Fibroblast of lung (primary cell): ENCODE results near the gene PDE1A. TPM values are rescaled to one million over a fixed set of nuclear protein-coding genes. Genes with fewer than 3 reads are reported as not detected.

Experiments
- DNase-seq, 2 donors: peaks; one replicate each; pipeline versions ENCODE4 v3.0.0 to v3.0.0-alpha.2; 2010; ENCODE audit warnings: low read depth in 2 of 2
- H2AFZ ChIP-seq: 2 replicates; pipeline ENCODE4 v1.5.1; 2012; ENCODE audit warnings: low read length, control low read depth, inconsistent platforms
- H3K27ac ChIP-seq: 2 replicates; pipeline ENCODE4 v1.5.1; 2011; ENCODE audit warnings: low read length, control low read depth; ENCODE audit not compliant: insufficient read depth
- H3K27me3 ChIP-seq: 2 replicates; pipeline ENCODE4 v1.5.1; 2011; ENCODE audit warnings: mild to moderate bottlenecking, low read length; ENCODE audit not compliant: control insufficient read depth, insufficient read depth
- H3K36me3 ChIP-seq: 2 replicates; pipeline ENCODE4 v1.5.1; 2011; ENCODE audit warnings: low read length; ENCODE audit not compliant: control insufficient read depth, insufficient read depth
- H3K4me1 ChIP-seq: 2 replicates; pipeline ENCODE4 v1.5.1; 2011; ENCODE audit warnings: low read length; ENCODE audit not compliant: control insufficient read depth, insufficient read depth; ENCODE audit errors: extremely low read depth
- H3K4me2 ChIP-seq: 2 replicates; pipeline ENCODE4 v1.5.1; 2011; ENCODE audit warnings: low read length, control low read depth; ENCODE audit not compliant: insufficient read depth; ENCODE audit errors: extremely low read depth
- H3K4me3 ChIP-seq, 4 experiments: fragments of 200-600 bp in 1 of 4; sonication (generic) in 1 of 4; replicated peaks in 1 of 4; 2 replicates each; pipeline ENCODE4 v1.5.1; 2011 to 2016; ENCODE audit warnings: low read length in 4 of 4, low read depth in 3 of 4, mild to moderate bottlenecking in 3 of 4, control low read depth in 2 of 4, inconsistent platforms in 1 of 4, mixed read lengths in 1 of 4; ENCODE audit not compliant: insufficient read depth in 1 of 4; ENCODE audit errors: control extremely low read depth in 1 of 4
- H3K79me2 ChIP-seq: 2 replicates; pipeline ENCODE4 v1.5.1; 2012; ENCODE audit warnings: mild to moderate bottlenecking, low read length, inconsistent platforms; ENCODE audit not compliant: control insufficient read depth, insufficient read depth
- H3K9ac ChIP-seq: 2 replicates; pipeline ENCODE4 v1.5.1; 2011; ENCODE audit warnings: mild to moderate bottlenecking, low read length, control low read depth; ENCODE audit not compliant: insufficient read depth
- H3K9me3 ChIP-seq: 2 replicates; pipeline ENCODE4 v1.5.1; 2012; ENCODE audit warnings: low read depth, low read length; ENCODE audit not compliant: control insufficient read depth, insufficient read depth
- H4K20me1 ChIP-seq: 2 replicates; pipeline ENCODE4 v1.5.1; 2011; ENCODE audit warnings: low read length; ENCODE audit not compliant: control insufficient read depth, insufficient read depth; ENCODE audit errors: extremely low read depth
- EZH2 ChIP-seq: IDR thresholded peaks from 2 replicates; pipeline ENCODE4 v1.5.1; 2012; ENCODE audit warnings: low read length, control low read depth, mild to moderate bottlenecking; ENCODE audit errors: missing control alignments
- polyA plus RNA-seq, 2 donors: library from polyadenylated mRNA; depleted of rRNA in 1 of 2; stranded (reverse) in 1 of 2; unstranded in 1 of 2; fragments of >200 nt; gene quantifications; 2 replicates each; pipeline ENCODE4 v1.2.1, GENCODE V29; 2011 to 2012; ENCODE audit warnings: missing spikeins in 1 of 2
- total RNA-seq: library from RNA; depleted of rRNA; stranded (reverse); fragments of >200 nt; gene quantifications from 2 replicates; pipeline ENCODE4 v1.2.1, GENCODE V29; 2014
- TF ChIP-seq, protein P1 (sequence below), 2 donors: IDR thresholded peaks in 1 of 2; conservative IDR thresholded peaks in 1 of 2; 1 replicate in 1 of 2; 2 replicates in 1 of 2; pipeline ENCODE4 v1.5.1; 2011 to 2012; ENCODE audit warnings: low read length in 2 of 2, control low read depth in 1 of 2, inconsistent platforms in 1 of 2, low read depth in 1 of 2, mild to moderate bottlenecking in 1 of 2

PDE1A gene
- total and polyA plus RNA-seq, 2 donors (not counting 1 experiment from before 2014, with no cell fraction given), result 4.0 to 7.1 TPM

DNA sequence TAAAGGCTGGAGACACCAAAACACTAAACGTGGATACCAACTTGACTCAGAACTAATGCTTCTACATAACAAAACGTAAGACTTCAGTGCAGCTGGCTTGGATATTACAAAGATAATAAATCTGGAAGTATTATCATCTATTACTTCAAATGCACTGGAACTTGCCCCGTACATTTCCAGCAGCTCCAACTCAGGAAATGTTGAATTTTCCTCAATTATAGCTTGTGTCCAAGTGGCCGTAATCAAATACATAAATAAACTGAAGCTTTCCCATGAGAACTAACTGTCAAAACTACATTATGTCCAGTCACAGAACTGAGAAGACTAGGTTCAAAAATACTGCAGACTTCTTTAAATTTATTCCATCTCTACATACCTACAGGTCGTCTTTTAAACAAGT, 6.2 kb downstream of the PDE1A start:
- H3K4me3 ChIP-seq, result no peak overlapping the region
- H3K27ac ChIP-seq, result no peak overlapping the region
- H3K4me1 ChIP-seq, result no peaks in the 10 kb centered on the region
- TF ChIP-seq, protein P1, sequence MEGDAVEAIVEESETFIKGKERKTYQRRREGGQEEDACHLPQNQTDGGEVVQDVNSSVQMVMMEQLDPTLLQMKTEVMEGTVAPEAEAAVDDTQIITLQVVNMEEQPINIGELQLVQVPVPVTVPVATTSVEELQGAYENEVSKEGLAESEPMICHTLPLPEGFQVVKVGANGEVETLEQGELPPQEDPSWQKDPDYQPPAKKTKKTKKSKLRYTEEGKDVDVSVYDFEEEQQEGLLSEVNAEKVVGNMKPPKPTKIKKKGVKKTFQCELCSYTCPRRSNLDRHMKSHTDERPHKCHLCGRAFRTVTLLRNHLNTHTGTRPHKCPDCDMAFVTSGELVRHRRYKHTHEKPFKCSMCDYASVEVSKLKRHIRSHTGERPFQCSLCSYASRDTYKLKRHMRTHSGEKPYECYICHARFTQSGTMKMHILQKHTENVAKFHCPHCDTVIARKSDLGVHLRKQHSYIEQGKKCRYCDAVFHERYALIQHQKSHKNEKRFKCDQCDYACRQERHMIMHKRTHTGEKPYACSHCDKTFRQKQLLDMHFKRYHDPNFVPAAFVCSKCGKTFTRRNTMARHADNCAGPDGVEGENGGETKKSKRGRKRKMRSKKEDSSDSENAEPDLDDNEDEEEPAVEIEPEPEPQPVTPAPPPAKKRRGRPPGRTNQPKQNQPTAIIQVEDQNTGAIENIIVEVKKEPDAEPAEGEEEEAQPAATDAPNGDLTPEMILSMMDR (conservative IDR thresholded peaks at IDR 0.05 in 1 of 2, IDR thresholded peaks at IDR 0.05 in 1 of 2; ENCODE audit: low read depth in 1 of 2, low read length in 2 of 2), result no peak
- no peak for TF ChIP-seq EZH2
- no peaks in the 10 kb centered on the region for H3K79me2 ChIP-seq
- H3K27me3 ChIP-seq, result no peaks in the 10 kb centered on the region
- no peaks in the 10 kb centered on the region for H3K9me3 ChIP-seq
- DNase-seq, result no peak
- H4K20me1 ChIP-seq, result no peaks in the 10 kb centered on the region
- H3K9ac ChIP-seq, result no peak overlapping the region
- no peaks in the 10 kb centered on the region for H3K36me3 ChIP-seq
- H2AFZ ChIP-seq, result no peak overlapping the region
- no peak overlapping the region for H3K4me2 ChIP-seq

DNA sequence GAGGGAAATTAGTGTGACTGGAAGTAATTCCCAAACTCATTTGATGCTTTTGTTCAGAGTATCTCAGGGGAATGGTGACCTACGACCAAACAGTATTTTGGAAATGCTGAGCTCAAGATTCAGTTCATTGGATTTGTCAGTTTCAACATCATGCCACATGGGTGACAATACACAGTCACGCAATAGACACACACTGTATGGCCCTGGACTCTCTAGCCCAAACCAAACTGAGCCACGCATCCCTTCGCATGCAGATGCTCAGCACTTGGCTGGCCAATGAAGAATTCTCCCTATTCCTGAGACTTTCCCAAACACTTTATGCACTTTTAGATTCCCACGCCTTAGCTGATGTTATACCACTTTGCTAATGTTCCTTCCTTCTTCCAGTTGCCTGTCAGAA, 10.0 kb downstream of the PDE1A start:
- no peak overlapping the region for H2AFZ ChIP-seq
- DNase-seq, result no peak
- no peak overlapping the region for H3K4me2 ChIP-seq
- H4K20me1 ChIP-seq, result no peaks in the 10 kb centered on the region
- H3K27ac ChIP-seq, result no peak overlapping the region
- no peaks in the 10 kb centered on the region for H3K4me1 ChIP-seq
- H3K9ac ChIP-seq, result no peak overlapping the region
- H3K4me3 ChIP-seq, result no peak overlapping the region
- no peaks in the 10 kb centered on the region for H3K27me3 ChIP-seq
- H3K36me3 ChIP-seq, result no peaks in the 10 kb centered on the region
- no peaks in the 10 kb centered on the region for H3K9me3 ChIP-seq
- TF ChIP-seq, protein P1 (conservative IDR thresholded peaks at IDR 0.05 in 1 of 2, IDR thresholded peaks at IDR 0.05 in 1 of 2; ENCODE audit: low read depth in 1 of 2, low read length in 2 of 2), result no peak
- TF ChIP-seq EZH2, result no peak
- no peaks in the 10 kb centered on the region for H3K79me2 ChIP-seq

DNA sequence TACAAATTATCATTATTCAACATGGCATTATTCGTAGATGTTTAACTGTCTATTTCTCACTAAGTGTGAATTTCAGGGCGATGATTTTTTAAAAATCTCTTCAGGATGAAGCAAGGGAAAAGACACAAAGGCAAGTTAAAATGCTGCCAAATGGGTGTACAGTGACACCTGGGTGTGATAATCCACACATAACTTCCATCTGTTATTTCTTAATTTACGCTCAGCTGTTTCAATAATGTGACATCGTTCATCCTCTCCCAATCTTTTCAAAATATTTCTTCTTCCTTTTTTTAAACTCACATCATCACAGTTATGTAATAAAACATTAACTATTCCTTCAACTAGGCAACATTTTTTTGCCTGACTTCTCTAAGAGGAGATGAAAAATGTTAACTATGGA, 10.6 kb downstream of the PDE1A start:
- Histone ChIP-seq H4K20me1 (no peaks in the 10 kb centered on the region), H3K27me3 (no peaks in the 10 kb centered on the region), H3K4me1 (no peaks in the 10 kb centered on the region), H3K36me3 (no peaks in the 10 kb centered on the region), H2AFZ (no peak overlapping the region), H3K27ac (no peak overlapping the region), H3K9me3 (no peaks in the 10 kb centered on the region), H3K4me2 (no peak overlapping the region), H3K4me3 (no peak overlapping the region), H3K9ac (no peak overlapping the region), H3K79me2 (no peaks in the 10 kb centered on the region)
- TF ChIP-seq EZH2, result no peak
- TF ChIP-seq, protein P1 (conservative IDR thresholded peaks at IDR 0.05 in 1 of 2, IDR thresholded peaks at IDR 0.05 in 1 of 2; ENCODE audit: low read depth in 1 of 2, low read length in 2 of 2), result no peak
- no peak for DNase-seq
